ENCODE results near the gene FSTL4.

The FSTL4 gene

DNA sequence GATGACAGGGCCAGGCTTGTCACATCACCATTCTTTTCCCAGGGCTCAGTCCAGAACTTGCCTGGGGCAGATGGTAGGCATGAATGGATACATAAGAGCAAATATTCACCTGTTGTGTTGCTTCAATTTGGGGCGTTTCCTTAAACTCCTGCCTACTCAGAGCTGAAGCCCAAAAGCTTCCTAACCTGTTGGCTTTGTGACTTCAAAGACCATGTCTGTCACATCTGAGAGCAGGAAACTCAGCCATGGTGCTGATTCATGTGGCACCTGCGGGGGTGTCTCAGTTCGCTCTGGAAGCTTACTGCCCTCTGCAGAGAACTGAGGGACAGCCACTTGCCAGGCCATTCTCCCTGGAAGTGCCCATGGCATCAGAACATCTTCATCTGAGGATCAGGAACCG, 313.9 kb downstream of the FSTL4 start:
- H3K4me3 ChIP-seq (ENCODE audit: low read depth, low read length): no peak overlapping the region
- DNase-seq (ENCODE audit: low read depth): no peak

- no peak overlapping the region for H3K4me3 ChIP-seq (ENCODE audit: low read depth, low read length)
- no peak for DNase-seq (ENCODE audit: low read depth)
Observed at GRCh38 chr5:133297293-133297692, 315.0 kb downstream of the FSTL4 start.

DNA sequence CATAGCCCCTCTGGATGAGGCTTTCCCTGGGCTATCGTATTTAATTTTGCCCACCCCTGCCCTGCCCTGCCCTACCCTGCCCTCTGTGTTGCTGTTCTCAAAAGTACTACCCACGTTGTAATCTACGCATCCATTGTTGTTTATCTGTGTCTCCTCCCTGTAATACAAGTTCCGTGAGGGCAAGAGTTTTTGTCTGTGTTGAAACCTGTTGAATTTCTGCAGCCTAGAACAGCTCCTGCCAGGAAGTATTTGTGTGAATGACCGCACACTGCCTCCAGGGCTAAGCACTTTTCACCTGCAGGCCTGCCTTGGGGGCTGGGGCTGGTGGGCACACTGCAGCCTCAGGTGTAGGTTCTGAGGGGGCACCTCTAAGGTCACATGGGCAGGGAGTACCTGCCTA, 315.7 kb downstream of the FSTL4 start:
- DNase-seq (ENCODE audit: low read depth): no peak
- no peak overlapping the region for H3K4me3 ChIP-seq (ENCODE audit: low read depth, low read length)

- H3K4me3 ChIP-seq (ENCODE audit: low read depth, low read length): no peak overlapping the region
- DNase-seq (ENCODE audit: low read depth): no peak
Observed at GRCh38 chr5:133295520-133295919, 316.8 kb downstream of the FSTL4 start.

DNA sequence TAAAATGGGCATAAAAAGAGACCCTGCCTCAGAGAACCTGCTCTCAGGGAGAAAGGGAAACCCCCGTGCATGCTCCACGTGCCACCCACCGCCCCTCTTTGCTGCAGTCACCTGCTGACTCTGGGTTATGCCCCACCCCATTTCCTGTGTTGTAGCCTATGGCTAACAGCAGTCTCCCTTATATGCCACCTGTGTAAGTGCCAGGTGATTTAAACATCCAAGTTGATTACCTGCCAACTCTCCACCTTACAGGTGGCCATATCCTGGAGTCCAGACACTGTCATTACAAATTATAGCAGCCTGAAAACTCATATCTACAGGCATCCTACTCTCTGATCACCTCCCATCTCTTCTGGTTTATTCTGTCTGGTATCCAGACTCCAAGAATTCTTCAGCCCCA, 318.0 kb downstream of the FSTL4 start:
- no peak for DNase-seq (ENCODE audit: low read depth)
- no peak overlapping the region for H3K4me3 ChIP-seq (ENCODE audit: low read depth, low read length)

DNA sequence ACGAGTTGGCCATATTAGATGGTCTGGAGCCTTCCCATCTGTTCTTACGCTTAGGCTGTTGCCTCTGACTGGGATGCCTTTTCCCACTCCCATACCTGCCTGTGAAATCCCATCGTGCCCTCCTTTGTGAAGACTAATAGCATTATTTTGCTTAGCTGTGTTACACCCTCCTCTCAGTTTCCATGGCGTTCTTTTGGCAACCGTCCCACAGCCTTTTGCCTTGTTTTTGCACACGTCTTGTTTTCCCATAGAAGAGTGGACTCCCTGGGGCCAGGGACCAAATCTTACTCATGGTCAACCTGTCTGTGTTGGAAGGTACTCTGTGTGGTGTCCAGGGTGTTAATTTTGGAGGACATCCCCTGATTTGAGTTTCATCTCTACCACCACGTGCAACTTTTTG, 318.4 kb downstream of the FSTL4 start:
- DNase-seq (ENCODE audit: low read depth): no peak
- H3K4me3 ChIP-seq (ENCODE audit: low read depth, low read length): no peak overlapping the region

DNA sequence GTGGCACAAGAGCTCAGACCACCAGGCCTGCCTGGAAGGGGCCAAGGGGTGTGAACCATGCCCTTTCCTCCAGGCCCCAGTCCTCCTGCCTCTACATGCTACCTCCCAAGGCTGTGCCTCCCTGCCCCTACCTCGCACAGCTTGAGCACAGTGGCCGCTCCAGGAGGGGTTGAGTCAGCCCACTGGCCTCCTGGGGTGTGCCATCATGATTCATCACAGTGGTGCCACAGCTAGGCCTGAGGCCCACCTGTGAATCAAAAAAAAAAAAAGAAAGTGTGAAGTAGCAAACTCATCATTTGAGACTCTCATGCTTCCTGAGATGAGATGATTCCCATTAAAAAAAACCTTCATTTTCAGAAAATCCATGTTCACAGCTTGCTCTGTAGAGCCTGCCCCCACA, 320.0 kb downstream of the FSTL4 start:
- no peak overlapping the region for H3K4me3 ChIP-seq (ENCODE audit: low read depth, low read length)
- DNase-seq (ENCODE audit: low read depth): no peak

- H3K4me3 ChIP-seq (ENCODE audit: low read depth, low read length): no peak overlapping the region
- no peak for DNase-seq (ENCODE audit: low read depth)
Observed at GRCh38 chr5:133291524-133291923, 320.8 kb downstream of the FSTL4 start.

- no peak overlapping the region for H3K4me3 ChIP-seq (ENCODE audit: low read depth, low read length)
- no peak for DNase-seq (ENCODE audit: low read depth)
Observed at GRCh38 chr5:133290669-133291240, 321.6 kb downstream of the FSTL4 start.

DNA sequence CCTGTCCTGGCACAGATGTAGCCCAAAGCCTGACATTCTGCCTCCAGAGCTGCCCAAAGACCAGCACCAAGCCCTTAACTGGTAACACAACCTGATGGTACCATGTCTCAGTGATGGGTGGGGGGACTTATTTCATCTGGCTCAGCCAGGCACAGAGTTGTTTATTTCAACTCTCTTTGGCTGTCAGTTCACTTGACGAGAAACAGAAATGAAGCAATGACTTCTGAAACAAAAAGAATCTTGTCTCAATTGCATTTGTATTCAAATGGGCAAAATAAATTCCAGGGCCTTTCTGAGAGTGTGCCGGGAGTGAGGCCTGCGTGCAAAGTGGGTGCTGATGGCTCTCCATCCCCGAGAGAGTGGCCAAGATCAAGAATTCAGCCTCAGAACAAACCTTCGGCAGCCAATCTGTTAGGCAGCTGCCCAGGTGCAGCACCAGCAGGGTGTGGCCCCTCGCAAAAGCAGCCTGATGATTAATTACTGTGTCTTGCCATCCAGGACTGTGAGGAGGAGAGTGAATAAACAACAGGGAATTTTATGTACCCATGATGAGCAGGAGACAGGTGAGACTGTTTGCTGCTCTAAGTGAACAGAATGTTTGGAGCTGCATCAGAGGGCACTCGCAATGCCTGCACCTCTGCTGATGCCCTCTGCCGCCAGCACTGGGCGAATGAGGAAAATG, 322.5 kb downstream of the FSTL4 start:
- no peak for DNase-seq (ENCODE audit: low read depth)
- no peak overlapping the region for H3K4me3 ChIP-seq (ENCODE audit: low read depth, low read length)

GRCh38 chr5:133287500-133287899, 324.8 kb downstream of the FSTL4 start:
- DNase-seq (ENCODE audit: low read depth): no peak
- no peak overlapping the region for H3K4me3 ChIP-seq (ENCODE audit: low read depth, low read length)

DNA sequence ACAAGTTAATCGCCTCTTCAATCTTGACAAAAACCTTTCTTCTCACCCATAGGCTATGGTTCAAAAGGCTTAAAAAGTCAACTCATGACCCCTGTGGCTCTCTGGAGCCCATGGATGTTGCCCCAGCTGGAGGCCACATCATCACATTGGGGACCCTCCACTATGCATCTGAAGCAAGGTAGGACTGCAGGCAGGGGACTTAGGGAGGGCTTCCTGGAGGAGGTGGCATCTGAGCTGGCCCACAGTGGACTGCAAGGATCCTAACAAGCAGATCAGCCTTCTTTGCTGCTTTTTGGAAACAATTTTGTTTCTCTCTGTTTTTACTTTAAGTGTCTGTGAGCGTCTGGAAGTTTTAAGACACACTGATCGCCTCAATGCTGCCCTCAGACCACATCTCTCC, 325.9 kb downstream of the FSTL4 start:
- no peak overlapping the region for H3K4me3 ChIP-seq (ENCODE audit: low read depth, low read length)
- DNase-seq (ENCODE audit: low read depth): no peak

- peak; percentile 32 for DNase-seq (ENCODE audit: low read depth)
- H3K4me3 ChIP-seq (ENCODE audit: low read depth, low read length): no peak overlapping the region
Observed at GRCh38 chr5:133285583-133286021, 326.7 kb downstream of the FSTL4 start.

DNA sequence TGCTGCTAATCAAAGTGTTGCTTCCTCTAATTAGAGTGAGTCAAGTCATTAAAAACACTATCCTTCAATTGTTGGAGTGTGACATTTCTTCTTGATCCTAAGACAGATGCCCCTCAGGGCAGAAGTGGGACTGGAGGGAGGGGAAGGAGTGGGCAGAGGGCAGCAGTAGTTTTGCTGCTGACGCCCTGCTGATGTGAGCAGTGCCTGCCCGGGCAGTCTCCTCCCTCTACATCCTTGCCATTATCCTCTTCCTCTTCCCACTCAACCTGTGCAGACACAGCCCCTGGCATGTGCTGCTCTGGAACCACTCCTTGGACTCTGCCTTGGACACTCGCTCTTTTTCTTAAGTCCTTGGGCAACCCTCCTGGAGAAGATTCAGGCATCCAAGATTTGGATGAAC, 328.0 kb downstream of the FSTL4 start:
- no peak for DNase-seq (ENCODE audit: low read depth)
- H3K4me3 ChIP-seq (ENCODE audit: low read depth, low read length): no peak overlapping the region

DNA sequence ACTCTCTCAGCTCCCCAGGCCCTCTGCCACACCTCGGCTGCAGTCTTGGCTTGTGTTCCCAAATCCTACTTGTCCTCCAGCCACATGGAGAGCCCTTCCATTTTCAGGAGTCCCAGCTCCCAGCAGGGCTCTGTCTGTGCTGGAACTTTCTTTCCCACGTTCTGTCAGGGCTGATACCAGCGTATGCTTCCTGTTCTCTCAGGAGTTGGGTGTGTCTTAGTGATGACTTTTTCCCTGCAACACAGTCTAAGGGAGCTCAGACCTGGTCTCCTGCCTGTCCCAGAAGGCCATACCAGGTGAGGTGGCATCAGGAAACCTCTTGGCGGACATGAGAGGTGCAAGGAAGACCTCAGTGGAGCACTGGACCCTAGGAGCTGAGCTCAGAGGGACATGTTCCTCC, 334.0 kb downstream of the FSTL4 start:
- H3K4me3 ChIP-seq (ENCODE audit: low read depth, low read length): no peak overlapping the region
- DNase-seq (ENCODE audit: low read depth): no peak

GRCh38 chr5:133277744-133278143, 334.6 kb downstream of the FSTL4 start:
- no peak overlapping the region for H3K4me3 ChIP-seq (ENCODE audit: low read depth, low read length)
- no peak for DNase-seq (ENCODE audit: low read depth)

DNA sequence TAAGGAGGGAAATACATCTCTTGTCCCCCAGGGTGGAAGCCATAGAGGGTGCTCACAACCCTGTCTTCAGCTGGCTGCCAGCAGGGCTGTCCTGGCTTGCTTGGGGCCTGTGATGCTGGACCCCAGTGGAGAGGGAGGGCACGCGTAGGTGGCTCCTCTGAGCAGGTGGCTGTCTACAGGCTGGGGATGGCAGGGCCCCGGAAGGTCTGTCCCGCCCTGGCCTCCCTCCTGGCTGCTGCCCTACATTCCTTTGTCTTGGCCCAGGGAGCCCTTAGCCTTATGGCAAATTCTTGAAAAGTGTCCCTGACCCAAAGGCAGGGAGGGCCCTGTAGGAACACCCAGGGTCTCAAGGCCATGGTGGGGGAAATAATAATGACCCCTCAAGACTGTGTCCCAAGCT, 336.2 kb downstream of the FSTL4 start:
- no peak overlapping the region for H3K4me3 ChIP-seq (ENCODE audit: low read depth, low read length)
- DNase-seq (ENCODE audit: low read depth): no peak

DNA sequence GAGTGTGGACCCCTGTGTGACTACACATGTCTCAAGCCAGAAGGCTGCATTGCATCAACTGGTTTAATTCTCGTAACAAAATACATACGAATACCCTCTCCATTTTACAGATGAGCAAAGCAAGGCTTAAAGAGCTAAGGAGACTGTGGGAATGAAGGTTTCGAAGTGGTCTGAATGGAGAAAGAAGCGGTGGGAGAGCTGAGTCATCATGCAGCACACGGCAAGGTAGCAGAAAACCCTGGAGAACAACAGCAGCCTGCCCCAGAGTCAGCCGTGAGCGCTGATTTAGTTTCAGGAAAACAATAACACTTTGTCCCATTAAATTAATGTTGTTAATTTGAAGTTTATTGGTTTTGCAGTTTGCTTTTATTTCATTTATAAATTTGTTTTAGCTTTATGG, 336.7 kb downstream of the FSTL4 start:
- H3K4me3 ChIP-seq (ENCODE audit: low read depth, low read length): no peak overlapping the region
- DNase-seq (ENCODE audit: low read depth): no peak

DNA sequence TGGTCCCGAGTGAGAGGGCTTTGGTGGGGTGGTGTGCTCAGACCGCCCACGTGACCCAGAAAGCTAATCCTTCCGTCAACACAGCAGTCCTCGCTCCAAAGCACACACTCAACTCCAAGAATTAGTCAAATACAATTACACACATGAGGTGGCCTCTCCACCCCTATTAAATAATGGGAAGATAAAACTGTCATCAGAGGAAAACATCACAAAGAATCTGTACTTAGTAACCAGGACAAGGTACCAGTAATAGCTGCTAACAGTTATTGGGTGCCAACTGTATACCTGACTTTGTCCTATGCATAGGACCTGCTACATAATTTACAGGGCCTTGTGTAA, 337.8 kb downstream of the FSTL4 start:
- no peak for DNase-seq (ENCODE audit: low read depth)
- H3K4me3 ChIP-seq (ENCODE audit: low read depth, low read length): no peak overlapping the region

DNA sequence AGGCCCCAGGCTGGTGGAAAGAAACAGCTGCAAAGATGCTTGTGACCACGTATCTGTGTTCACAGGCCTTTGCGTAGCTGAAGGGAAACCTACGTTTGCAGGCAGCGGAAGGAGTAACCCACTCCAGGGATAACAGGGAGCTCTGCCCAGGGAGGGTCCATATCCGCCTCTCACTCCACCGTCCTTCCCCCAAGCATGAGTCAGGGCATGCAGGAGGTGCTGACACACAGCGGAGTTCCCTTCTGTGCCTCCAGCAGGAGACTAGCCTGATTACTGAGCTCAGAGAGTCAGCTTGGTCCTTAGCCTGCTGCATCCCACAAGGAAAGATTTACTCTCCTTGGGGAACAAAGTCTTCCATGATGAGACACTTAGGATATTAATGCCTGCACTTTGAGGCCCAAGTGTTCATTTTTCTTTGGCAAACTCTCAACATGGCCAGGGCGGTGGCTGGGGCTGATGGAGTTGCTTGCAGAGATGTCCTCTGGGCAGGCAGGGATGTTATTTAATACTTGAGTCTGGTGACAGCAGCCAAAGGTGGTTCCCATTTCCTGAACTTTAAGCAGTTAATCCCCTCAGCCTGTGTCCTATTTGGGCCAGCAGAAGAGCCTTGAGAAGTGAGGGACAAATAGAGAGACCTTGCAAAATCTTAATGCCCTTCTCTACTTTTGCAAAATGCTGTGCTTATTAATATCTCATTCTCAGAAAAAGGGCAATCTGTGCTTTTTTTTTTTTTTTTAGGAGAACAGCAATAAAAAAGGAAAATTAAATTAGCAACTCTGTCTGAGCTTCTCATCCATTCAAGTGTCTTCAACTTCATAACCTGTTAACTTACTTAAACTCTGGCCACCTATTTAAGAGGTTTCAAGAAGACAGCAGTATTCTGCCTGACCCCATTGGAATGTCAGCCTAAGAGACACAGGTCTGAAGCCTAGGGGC, 338.4 kb downstream of the FSTL4 start:
- DNase-seq (ENCODE audit: low read depth): peak; percentile 45

GRCh38 chr5:133272345-133272744, 340.0 kb downstream of the FSTL4 start:
- H3K4me3 ChIP-seq (ENCODE audit: low read depth, low read length): no peak overlapping the region
- no peak for DNase-seq (ENCODE audit: low read depth)

More for the DNA sequence above, 338.4 kb downstream of the FSTL4 start:
- H3K4me3 ChIP-seq (ENCODE audit: low read depth, low read length): no peak overlapping the region
